BE2C (cell line): Measurements from ENCODE around the gene SYNGR1.

Experiments used
- DNase-seq: peaks from one replicate; pipeline ENCODE4 v3.0.0-alpha.2; 2020
- H3K27me3 ChIP-seq: fragments of 250-450 bp; sonication (Bioruptor Pico); 2 replicates; pipeline ENCODE4 v1.5.1; 2020; ENCODE audit warnings: mild to moderate bottlenecking
- H3K36me3 ChIP-seq: fragments of 250-450 bp; sonication (Bioruptor Pico); 2 replicates; pipeline ENCODE4 v1.5.1; 2020; ENCODE audit warnings: mild to moderate bottlenecking
- H3K4me1 ChIP-seq: fragments of 250-450 bp; sonication (Bioruptor Pico); 2 replicates; pipeline ENCODE4 v1.5.1; 2020
- H3K4me3 ChIP-seq: 2 replicates; pipeline ENCODE4 v1.5.1; 2011; ENCODE audit warnings: low read depth, low read length
- H3K9me3 ChIP-seq: fragments of 250-450 bp; sonication (Bioruptor Pico); 2 replicates; pipeline ENCODE4 v1.5.1; 2020
- TF ChIP-seq, protein P1 (sequence below): IDR thresholded peaks from 2 replicates; pipeline ENCODE4 v1.5.1; 2012; ENCODE audit warnings: mild to moderate bottlenecking, low read depth, low read length

The SYNGR1 gene

DNA sequence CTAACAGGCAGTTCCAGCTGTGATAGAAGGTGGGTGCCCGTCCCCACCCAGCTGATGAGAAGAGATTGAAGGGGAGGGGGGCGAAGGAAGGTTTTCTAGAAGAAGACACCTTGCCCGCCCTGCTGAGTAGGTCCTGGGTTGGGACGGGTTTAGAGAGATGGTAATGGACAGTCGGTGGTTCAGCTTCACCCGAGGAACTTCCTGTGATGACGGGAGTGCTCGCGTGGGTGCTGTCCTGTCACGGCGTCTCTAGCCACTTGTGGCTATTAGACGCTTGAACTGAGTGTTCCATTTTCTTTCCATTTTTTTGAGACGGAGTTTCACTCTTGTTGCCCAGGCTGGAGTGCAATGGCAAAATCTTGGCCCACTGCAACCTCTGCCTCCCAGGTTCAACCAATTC, 79.4 kb downstream of the SYNGR1 start:
- no peak overlapping the region for H3K4me3 ChIP-seq
- H3K4me1 ChIP-seq: no peaks in the 10 kb centered on the region
- DNase-seq: no peak
- no peaks in the 10 kb centered on the region for H3K27me3 ChIP-seq
- TF ChIP-seq, protein P1, sequence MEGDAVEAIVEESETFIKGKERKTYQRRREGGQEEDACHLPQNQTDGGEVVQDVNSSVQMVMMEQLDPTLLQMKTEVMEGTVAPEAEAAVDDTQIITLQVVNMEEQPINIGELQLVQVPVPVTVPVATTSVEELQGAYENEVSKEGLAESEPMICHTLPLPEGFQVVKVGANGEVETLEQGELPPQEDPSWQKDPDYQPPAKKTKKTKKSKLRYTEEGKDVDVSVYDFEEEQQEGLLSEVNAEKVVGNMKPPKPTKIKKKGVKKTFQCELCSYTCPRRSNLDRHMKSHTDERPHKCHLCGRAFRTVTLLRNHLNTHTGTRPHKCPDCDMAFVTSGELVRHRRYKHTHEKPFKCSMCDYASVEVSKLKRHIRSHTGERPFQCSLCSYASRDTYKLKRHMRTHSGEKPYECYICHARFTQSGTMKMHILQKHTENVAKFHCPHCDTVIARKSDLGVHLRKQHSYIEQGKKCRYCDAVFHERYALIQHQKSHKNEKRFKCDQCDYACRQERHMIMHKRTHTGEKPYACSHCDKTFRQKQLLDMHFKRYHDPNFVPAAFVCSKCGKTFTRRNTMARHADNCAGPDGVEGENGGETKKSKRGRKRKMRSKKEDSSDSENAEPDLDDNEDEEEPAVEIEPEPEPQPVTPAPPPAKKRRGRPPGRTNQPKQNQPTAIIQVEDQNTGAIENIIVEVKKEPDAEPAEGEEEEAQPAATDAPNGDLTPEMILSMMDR: no peak
- H3K36me3 ChIP-seq: peaks cover 51% of the 10 kb centered on the region
- H3K9me3 ChIP-seq: no peaks in the 10 kb centered on the region

DNA sequence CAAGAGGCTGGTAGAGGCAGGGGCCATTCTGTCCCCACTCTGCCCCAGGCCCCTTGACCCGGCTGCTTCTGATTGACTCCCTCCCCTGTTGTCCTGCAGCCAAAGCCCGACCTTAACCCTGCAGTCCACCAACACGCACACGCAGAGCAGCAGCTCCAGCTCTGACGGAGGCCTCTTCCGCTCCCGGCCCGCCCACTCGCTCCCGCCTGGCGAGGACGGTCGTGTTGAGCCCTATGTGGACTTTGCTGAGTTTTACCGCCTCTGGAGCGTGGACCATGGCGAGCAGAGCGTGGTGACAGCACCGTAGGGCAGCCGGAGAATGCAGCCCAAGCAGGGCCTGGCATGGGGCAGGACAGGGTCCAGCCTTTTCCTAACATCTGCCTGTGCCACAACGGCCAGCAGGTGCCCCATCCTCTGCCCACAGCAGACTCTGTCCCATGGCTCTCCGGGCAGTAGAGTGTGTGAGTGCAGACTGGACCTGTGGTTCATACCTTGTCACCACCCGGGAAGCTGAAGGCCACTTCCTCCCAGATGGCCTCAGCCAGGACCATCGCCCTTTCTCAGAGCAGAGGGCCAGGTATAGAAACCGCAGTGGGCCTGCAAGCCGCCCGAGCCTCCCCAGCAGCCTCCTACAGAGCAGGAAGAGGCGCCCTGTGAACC, 80.3 kb downstream of the SYNGR1 start:
- no peak overlapping the region for H3K4me3 ChIP-seq
- TF ChIP-seq, protein P1: no peak
- DNase-seq: no peak
- no peaks in the 10 kb centered on the region for H3K27me3 ChIP-seq
- peaks cover 48% of the 10 kb centered on the region for H3K36me3 ChIP-seq
- H3K4me1 ChIP-seq: no peaks in the 10 kb centered on the region
- H3K9me3 ChIP-seq: no peaks in the 10 kb centered on the region

DNA sequence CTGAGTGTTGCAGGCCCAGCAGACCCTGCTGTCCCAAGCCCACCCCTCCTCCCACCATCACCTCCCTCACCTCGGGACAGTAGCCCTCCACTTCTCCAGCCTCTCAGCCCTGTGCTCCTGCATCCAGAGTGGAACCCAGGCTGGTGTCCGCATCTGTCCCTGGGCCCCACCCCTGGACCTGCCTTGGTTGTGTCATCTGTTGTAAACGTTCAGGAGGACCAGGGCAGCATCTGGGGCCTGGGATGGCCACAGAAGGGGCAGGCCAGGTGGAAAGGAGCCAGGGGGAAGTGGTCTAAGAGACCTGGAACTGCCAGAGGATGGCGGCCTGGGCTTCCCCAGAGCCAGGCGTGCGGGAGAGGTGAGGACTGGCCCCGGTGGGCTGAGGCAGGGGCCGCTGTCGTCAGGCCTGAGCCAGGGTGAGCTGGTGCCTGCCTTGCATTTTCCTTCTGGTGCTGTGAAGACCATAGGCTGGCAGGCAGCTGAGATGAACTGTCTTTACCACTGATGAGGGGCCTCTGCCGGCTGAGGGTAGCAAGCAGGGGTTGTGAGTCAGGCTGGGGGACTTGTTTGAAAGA, 80.9 kb downstream of the SYNGR1 start:
- H3K36me3 ChIP-seq: peaks cover 48% of the 10 kb centered on the region

DNA sequence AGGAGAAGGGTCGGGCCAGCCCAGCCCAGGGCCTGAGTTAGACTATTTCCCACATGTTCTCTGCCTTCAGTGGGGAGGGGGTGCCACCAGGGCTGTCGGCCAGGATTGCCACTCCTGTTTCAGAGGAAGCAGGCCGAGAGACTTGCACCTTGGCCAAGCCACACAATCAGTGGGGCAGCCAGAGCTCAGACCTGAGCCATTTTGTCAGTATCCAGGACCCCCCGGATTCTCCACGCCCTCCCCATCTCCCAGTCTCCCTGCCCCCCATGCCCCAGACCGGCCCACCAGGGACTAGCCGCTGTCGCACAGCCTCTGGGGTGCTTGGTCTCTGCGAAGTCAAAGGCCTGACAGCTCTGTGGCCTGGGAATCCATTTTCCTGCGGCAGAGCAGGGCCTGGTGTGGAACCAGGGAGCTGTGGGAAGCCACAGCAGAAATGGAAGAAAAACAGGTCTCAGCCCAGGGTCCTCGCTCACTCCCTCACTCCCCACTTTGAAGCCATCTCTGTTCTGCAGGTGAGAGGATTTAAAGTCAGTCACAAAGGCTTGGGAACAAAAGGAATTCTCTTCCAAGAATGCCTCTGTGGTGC, 81.5 kb downstream of the SYNGR1 start:
- H3K4me1 ChIP-seq: no peaks in the 10 kb centered on the region
- TF ChIP-seq, protein P1: no peak
- H3K9me3 ChIP-seq: no peaks in the 10 kb centered on the region
- no peak for DNase-seq
- no peak overlapping the region for H3K4me3 ChIP-seq
- H3K36me3 ChIP-seq: peaks cover 44% of the 10 kb centered on the region
- H3K27me3 ChIP-seq: no peaks in the 10 kb centered on the region

More for the DNA sequence above, 80.9 kb downstream of the SYNGR1 start:
- TF ChIP-seq, protein P1: no peak
- no peak for DNase-seq
- H3K4me1 ChIP-seq: no peaks in the 10 kb centered on the region
- H3K9me3 ChIP-seq: no peaks in the 10 kb centered on the region
- no peaks in the 10 kb centered on the region for H3K27me3 ChIP-seq
- H3K4me3 ChIP-seq: no peak overlapping the region

DNA sequence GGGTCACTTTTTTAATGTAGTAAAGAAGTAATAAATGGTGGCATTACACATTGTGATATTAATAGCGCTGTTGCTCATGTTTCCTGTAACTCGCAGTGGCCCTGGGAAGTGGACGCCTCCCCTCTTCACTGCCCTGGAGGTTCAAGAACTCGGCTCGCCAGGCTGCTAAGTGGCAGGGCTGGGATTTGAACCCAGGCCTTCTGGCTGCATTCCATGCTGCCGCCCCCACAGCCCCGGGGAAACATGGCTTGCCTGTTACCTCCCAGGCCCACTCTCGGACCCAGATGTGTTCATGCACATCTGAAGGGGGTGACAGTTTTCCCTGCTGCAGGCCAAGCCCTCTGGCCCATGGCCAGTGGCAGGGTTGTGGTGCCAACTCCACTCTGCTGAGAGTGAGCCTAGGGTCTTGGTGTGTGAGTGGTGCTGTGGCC, 82.0 kb downstream of the SYNGR1 start:
- H3K27me3 ChIP-seq: no peaks in the 10 kb centered on the region
- H3K4me1 ChIP-seq: no peaks in the 10 kb centered on the region
- peaks cover 38% of the 10 kb centered on the region for H3K36me3 ChIP-seq
- no peak for DNase-seq
- no peak overlapping the region for H3K4me3 ChIP-seq
- no peaks in the 10 kb centered on the region for H3K9me3 ChIP-seq
- TF ChIP-seq, protein P1: no peak

DNA sequence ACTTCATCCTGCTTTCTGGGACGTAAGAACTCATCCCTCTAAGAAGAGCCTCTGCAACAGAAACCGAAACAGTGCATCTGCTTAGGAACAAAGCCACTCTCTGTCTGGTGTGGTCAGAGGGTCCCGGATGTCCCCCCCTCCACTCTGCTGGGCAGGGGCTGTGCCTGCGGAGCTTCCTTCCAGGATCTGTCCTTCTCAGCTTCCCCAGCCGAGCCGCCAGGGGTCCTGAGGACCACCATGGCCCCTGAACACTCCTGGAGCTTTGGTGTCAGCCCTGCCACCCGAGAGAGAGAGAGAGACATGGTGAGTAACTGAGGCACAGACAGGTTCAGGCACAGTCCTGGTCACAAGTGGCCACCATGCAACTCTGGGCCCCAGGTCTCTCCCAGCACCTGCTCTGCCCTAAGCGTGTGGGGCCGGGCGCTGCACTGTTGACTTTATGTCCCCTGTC, 82.6 kb downstream of the SYNGR1 start:
- TF ChIP-seq, protein P1: no peak
- H3K27me3 ChIP-seq: no peaks in the 10 kb centered on the region
- no peaks in the 10 kb centered on the region for H3K4me1 ChIP-seq
- no peak for DNase-seq
- no peak overlapping the region for H3K4me3 ChIP-seq
- H3K9me3 ChIP-seq: no peaks in the 10 kb centered on the region
- H3K36me3 ChIP-seq: peaks cover 35% of the 10 kb centered on the region
